Measurements from ENCODE around the gene TEX26.

- no peak for TF ChIP-seq EZH2 (IDR thresholded peaks at IDR 0.05; ENCODE audit: low read length, missing control alignments)
- TF ChIP-seq CTCF (conservative IDR thresholded peaks at IDR 0.05 in 1 of 2, IDR thresholded peaks at IDR 0.05 in 1 of 2; ENCODE audit: low read depth in 1 of 2, low read length in 2 of 2) = no peak
These were observed 1.9 kb downstream of the TEX26 start for GRCh38 chr13:30934381-30934780.

Data from fibroblast of lung (primary cell).